GM19238 (cell line): ENCODE data around the gene SLC22A13.
"Not testable (repeated sequence)": the region's sequence is repeated elsewhere in the genome, so short reads cannot be mapped to it uniquely, and the experiment has no call there.

Source experiments
- DNase-seq: peaks from one replicate; pipeline ENCODE4 v3.0.0; 2011; ENCODE audit warnings: low spot score; ENCODE audit not compliant: insufficient read length

The SLC22A13 gene, protein sequence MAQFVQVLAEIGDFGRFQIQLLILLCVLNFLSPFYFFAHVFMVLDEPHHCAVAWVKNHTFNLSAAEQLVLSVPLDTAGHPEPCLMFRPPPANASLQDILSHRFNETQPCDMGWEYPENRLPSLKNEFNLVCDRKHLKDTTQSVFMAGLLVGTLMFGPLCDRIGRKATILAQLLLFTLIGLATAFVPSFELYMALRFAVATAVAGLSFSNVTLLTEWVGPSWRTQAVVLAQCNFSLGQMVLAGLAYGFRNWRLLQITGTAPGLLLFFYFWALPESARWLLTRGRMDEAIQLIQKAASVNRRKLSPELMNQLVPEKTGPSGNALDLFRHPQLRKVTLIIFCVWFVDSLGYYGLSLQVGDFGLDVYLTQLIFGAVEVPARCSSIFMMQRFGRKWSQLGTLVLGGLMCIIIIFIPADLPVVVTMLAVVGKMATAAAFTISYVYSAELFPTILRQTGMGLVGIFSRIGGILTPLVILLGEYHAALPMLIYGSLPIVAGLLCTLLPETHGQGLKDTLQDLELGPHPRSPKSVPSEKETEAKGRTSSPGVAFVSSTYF

DNA sequence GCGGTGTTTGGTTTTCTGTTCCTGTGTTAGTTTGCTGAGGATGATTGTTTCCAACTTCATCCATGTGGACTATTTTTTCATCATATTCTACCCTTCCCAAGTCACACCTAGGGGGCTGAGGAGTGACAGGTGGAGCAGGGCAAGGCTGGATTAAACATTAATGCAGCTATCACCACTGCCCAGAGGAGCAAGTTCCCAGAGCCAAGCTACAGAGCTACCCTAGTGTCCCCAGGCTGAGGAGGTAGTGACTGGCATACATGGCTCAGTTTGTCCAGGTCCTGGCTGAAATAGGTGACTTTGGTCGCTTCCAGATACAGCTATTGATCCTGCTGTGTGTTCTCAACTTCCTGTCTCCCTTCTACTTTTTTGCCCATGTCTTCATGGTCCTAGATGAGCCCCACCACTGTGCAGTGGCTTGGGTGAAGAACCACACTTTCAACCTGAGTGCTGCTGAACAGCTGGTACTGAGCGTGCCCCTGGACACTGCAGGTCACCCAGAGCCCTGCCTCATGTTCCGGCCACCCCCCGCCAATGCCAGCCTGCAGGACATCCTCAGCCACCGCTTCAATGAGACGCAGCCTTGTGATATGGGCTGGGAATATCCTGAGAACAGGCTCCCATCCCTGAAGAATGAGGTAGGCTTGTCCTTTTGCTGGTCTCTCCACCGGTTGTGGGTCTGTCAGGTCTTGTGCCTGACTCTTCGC, at the start of gene SLC22A13:
TSS of gene SLC22A13 (plus strand) at position 209 of the 704 bp plus-strand sequence. CDS start at position 258, 49 bp downstream.
- DNase-seq: no peak

DNA sequence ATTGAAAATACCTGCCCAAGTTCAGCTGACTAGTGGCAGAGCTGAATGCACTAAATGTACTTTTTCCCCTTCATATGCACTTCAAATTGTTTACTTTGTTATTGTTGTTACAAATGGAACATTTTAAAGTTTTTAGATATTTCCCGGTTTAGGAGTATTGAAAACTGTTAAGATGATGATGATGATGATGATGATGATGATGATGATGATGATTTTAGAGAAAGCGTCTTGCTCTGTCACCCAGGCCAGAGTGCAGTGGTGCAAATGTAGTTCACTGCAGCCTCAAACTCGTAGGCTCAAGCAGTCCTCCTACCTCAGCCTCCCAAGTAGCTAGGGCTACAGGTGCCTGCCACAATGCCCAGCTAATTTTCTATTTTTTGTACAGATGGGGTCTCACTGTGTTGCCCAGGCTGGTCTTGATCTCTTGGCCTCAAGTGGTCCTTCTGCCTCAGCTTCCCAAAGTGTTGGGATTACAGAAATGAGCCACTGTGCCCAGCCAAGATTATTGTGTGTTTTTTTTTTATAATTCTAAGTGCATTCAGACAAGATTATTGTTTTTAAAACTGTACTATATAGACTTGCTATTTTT, 45.9 kb upstream of the SLC22A13 start:
- no peak for DNase-seq

DNA sequence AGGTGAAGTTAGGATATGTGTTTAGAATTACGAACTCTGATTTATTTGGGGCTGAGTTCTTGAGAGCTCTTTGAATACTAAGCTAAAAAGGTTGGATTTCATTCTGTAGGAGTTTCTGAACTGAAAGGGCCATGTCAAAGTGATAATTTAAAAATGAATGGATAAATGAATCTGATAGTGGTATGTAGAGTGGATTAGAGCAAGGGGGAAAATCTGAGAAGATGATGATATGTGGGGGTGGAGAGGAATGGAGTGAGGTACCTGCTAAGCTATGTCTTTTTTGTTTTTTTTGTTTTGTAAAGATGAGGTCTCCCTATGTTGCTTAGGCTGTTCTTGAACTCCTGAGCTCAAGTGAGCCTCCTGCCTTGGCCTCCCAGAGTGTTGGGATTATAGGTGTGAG, 44.6 kb upstream of the SLC22A13 start:
- DNase-seq: no peak

DNA sequence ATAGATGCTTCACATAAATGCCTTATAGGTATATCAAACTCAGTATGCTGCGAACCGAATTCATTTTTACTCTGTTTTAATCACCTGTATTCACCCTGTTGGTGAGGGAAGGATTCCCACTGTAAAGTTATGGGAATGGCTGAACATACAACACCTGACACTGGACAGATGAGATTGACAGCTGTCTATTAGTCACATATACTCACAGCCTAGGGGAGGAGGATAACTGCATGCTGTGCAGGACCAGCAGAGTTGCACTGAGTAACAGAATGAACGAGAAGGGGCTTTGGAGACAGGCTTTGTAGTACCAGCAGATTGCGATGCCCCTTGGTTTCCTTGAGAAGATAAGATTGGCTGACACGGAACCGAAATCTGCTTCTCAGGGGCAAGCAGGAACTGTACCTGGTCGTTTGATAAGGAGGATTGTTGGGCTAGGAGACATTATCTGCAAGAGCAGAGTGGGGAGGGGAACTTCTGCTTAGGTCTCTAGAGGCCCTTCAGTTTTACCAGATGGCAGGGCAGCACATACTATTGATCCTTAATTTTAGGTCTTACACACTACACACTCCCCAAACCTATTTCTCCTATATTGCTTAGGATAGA, 43.5 kb upstream of the SLC22A13 start:
- no peak for DNase-seq

DNA sequence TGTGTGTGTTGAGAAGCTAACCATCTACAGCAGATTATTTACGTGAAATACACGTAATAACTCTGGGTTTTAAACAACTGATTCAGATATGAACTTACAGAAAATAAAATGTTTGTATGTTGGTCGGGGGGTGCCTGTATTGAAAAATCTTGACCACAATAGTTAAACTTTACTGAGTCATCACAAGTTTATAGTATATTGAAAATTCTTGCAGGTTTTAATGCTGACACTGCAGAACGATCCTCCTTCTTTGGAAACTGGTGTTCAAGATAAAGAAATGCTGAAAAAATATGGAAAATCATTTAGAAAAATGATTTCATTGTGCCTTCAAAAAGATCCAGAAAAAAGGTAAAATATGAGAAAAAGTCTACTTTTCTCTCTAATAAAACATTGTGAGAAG, 41.3 kb upstream of the SLC22A13 start:
- DNase-seq: no peak

DNA sequence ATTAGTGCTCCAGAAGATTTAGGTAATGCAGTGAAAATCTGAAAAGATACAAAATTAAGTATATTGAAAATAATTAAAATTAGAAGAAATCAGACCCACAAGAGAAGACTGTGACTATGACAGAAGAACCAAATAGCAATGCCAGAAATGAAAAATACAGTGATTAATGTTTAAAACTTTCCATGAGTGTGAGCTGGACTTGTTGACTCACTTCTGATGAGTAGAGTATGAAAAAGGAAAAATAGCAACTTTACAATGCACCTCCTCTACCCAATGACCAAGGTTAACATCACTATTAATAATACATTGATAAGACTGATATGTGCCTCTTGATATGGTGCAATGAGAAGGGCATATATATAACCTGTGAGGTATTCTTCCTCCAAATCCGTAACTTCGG, 39.3 kb upstream of the SLC22A13 start:
- DNase-seq: no peak

DNA sequence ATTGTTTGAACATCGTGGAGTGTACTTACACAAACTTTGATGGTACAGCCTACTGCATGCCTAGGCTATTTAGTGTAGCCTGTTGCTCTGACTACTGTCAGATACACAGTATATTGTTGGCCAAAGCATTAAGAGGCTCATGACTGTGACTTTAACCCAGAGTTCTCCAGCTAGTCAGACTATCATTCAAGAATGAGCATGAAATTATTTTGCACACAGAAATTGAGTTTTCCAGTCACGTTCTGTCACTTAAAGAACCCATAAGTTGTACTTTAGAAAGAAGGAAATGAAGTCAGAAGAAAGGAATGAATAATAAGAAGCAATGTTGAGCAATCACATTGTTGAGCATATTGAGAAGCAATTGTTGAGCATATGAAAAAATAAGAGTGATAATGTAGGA, 37.6 kb upstream of the SLC22A13 start:
- DNase-seq: no peak

DNA sequence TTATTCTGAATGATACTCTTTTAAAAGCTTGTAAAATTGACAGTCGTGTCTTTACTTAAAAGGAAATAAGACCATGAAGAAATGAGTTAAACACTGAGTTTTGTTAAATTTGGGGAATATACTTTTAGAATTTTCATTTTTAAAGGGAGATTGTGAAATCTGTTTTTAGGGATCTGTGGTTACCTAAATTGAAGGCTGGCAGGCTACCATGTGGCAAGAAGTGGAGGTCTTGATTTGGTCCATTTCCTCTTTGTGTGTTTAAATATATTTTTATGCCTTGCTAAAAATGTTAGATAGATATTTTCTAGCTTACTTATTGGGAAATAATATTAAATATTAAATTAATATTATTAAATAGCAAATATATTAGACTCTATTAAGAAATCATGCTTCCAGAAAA, 36.6 kb upstream of the SLC22A13 start:
- DNase-seq: no peak

DNA sequence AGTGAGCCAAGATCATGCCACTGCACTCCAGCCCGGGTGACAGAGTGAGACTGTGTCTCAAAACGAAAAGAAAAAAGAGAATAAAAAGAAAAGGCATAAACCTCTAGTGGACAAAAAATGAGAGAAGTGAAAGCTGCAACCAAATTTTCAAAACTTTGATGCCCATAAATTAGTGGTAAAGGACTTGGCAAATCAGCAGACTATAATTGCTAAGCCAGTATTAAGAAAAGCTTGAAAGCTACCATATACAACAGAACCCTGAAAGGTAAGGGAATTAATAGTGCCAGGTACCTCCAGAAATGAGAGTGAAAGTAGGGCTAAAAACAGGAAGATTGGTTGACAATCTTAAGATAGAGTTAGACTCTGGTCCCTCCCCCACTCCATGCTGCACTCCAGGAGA, 32.9 kb upstream of the SLC22A13 start:
- DNase-seq: no peak

DNA sequence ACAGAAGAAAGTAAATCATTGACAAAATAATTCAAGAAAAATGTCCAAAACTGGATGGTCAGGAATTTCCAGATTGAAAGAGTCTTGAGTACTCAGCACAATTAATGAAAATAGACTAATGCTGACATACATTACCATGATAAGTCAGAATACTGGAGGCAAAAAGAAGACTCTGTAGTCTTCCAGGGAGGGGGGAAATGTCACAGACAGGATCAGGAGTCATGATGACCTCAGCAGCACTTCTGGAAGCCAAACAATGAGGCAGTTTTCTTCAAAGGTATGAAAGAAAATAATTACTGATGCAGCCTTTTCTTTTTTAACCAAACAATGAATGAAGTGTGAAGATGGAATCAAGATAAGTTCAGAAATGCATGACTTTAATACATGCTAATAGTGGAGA, 30.1 kb upstream of the SLC22A13 start:
- no peak for DNase-seq

DNA sequence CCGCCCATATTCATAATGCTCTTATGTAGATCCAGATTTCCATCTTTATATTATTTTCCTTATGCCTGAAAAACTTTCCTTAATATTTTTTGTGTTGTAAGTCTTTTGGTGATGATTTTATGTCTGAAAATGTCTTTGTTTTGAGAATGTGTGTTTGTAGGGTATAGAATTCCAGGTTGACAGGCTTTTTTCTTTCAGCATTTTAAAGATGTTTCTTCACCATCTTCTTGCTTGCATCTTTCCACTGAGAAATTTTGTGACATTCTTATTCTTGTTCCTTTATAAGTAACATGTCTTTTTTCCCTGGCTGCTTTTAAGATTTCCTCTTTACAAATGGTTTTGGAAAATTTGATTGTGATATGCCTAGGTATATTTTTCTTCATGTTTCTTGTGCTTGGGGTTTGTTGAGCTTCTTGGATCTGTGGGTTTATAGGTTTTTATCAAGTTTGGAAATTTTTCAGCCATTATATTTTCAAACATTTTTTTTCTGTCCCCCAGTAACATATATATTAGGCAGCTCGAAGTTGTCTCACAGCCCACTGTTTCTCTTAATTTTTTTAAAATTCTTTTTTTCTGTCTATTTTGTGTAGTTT, 27.1 kb upstream of the SLC22A13 start:
- no peak for DNase-seq

DNA sequence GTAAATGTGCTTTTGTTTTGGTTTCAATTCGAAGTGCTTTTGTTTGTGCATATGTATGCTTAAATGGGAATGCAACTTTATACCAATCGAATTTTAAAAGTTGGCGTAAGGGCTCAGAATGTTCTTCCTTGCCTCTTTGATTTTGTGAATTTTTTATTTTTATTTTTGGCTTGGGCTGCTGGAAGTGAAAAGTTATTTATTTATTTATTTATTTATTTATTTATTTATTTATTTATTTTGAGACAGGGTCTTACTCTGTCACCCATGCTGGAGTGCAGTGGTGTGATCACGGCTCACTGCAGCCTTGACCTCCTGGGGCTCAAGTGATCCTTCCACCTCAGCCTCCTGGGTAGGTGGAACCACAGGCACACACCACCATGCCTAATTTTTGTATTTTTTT, 22.8 kb upstream of the SLC22A13 start:
- DNase-seq: not testable (repeated sequence)

DNA sequence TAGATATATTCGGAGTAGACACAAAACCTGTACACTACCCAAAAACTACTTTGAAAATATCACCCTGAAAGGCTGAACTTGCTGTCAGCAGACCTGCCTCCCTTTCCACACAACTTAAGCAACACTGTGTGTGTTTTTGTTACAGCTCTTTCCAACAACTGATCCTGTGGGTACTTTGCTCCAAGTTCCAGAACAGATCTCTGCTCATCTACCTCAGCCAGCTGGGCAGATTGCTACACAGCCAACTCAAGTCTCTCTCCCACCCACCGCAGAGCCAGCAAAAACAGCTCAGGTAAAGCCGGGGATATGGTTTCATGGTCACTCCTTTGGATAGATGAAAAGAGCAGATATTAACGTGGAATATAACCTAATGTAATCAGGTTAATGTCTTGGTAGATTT, 19.7 kb upstream of the SLC22A13 start:
- DNase-seq: no peak

DNA sequence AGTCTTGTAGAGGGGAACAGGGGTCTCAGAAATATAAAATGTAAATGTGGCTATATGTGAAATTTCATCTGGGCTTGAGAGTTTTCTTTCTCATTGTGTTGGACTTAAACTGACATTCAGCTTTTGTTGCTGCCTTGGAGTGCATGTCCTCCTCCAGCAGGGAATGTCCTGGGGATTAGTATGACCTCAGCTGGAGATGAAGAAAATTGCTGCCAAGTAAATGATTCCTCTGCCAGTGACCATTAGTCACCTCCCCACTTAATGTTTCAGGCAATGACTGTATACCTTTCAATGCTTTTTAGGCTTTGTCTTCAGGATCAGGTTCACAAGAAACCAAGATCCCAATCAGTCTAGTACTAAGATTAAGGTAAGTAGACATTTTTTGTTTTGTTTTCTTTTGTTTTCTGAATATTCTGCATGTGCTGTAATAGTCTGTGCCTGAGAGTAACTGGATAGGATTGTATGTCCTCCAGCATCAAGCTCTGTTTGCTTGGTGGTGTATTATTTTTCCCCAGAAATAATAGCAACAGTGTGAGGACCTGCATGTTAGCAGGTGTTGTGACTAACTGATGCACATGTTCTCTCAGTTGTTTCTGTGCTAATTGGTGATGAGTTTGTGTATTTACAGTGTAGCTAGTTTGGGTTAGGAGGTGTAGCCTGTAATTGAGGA, 18.1 kb upstream of the SLC22A13 start:
- DNase-seq: no peak

DNA sequence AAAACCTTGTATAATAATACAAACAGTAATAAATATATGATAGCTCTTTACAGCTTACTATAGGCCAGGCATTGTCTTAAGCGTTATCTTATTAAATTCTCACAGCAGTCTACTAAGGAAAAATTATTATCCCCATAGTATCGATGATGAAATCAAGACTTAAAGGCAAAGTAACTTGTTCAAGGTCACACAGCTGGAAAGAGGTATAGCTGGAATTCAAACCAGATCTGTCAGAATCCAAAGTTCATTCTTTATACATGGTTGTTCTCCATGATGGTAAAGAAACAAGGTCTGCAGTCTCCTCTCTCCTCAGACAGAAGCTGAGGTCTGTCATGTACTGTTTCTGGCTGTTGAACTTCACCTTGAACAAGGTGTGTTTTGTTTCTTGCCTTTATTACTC, 15.4 kb upstream of the SLC22A13 start:
- DNase-seq: no peak

DNA sequence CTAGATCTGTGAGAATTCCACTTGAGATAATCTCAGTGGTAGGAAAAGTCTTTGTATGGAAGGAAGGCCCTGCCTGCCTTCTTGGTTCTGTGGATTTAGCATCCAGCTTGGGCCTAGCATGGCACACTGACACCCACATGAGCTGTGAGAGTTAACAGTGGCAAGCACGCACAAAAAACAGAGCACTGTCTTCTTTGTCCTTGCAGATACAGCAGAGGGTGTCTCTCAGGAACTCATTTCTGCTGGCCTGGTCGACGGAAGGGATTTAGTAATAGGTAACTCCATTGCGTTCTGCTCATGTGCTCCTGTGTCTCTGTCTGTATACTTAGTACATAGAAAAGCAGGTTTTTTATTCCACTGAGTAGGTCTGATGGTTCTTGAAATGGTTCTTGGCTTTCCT, 14.4 kb upstream of the SLC22A13 start:
- DNase-seq: no peak

DNA sequence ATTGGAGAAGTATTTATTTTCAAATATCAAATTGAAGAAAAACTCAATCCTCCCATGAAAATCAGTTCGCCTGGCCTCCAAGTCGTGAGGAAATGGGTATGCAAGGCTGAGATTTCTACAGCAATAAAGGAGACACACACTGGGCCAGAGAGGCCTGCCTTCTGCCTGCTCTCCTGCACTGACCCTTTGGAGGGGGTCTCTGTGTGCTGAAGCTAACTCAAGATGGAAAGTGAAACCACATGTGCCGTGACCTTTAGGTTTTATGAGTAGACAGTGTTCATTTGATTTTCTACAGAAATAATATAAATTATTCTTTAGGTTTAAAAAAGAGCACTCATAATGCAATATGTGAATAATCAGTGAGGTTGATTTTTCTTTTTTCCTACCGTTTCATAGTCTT, 11.9 kb upstream of the SLC22A13 start:
- DNase-seq: no peak

DNA sequence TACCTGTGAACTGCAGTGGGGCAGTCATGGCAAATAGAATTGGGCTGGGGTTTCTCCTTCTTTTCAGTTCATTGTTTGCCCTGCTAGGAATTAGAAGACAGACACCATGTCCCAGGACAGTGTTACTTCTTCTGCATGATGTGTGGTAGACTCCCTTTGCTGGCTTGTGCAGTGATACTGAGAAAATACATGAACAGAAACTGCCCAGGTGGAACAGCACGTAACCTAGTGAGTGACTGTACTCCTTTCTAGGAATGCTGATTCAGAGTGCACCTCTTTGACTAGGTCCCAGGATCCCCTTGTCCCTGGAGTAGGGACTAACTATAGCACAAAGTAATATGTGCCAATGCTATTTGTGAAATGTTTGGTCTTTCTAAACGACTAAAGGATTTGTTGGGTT, 10.7 kb upstream of the SLC22A13 start:
- no peak for DNase-seq

DNA sequence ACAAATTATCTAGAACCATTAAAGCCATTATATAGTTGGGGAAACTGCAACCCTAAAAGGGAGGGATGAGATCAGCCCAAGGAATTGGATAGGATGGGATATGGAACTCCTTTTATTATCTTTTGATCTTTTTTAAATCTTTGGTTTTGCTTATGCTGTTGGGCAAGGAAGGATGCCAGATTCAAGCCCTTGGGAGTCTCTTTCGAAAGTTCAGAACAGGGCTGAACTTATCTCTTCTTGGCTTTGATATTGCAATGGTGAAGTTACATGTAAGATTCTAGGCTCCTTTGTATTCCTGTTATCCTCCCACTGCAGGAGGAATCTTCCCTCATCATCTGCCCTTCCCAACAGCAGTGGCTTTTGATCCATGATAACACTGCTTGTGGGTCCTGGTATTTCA, 10.0 kb upstream of the SLC22A13 start:
- DNase-seq: no peak

DNA sequence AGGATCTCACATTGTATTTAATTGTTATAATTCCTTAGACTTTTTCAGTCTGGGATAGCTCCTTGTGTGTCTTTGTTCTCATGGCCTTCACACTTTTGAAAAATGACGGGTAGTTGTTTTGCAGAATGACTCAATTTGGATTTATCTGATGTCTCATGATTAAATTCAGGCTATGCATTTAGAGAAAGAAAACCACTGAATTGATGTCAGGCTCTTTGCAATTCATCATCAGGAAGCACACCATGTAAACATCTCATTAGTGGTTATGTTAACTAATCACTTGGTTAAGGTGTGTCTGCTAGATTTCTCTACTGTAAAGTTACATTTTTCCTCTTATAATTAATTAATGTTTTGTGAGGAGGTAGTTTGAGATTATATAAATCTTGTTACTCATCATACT, 8.0 kb upstream of the SLC22A13 start:
- no peak for DNase-seq

DNA sequence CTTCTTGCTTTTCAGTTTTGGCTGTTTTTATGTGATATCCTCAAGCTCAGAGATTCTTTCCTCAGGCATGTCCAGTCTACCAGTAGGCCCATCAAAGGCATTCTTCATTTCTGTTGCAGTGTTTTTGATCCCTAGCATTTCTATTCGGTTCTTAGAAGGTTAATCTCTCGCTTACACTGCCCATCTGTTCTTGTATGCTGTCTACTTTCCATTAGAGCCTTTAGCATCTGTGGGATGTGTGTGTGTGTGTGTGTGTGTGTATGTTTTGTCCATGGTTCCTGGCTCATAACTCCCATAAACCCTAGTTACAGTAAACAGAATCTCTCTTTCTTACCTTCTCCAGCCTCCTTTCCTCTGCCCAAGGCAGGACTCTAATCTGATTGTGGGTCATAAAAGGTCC, 5.1 kb upstream of the SLC22A13 start:
- no peak for DNase-seq
